HG03521 (cell line): ENCODE data around the gene SLC8A2.
"Not testable (repeated sequence)": the region's sequence is repeated elsewhere in the genome, so short reads cannot be mapped to it uniquely, and the experiment has no call there.

ENCODE experiments used
- ATAC-seq: cut with Tn5 transposase; IDR thresholded peaks from one replicate; pipeline ENCODE4 v1.9.1; 2021; ENCODE audit warnings: mild to moderate bottlenecking, moderate library complexity; ENCODE audit not compliant: unreplicated experiment

Gene SLC8A2

DNA sequence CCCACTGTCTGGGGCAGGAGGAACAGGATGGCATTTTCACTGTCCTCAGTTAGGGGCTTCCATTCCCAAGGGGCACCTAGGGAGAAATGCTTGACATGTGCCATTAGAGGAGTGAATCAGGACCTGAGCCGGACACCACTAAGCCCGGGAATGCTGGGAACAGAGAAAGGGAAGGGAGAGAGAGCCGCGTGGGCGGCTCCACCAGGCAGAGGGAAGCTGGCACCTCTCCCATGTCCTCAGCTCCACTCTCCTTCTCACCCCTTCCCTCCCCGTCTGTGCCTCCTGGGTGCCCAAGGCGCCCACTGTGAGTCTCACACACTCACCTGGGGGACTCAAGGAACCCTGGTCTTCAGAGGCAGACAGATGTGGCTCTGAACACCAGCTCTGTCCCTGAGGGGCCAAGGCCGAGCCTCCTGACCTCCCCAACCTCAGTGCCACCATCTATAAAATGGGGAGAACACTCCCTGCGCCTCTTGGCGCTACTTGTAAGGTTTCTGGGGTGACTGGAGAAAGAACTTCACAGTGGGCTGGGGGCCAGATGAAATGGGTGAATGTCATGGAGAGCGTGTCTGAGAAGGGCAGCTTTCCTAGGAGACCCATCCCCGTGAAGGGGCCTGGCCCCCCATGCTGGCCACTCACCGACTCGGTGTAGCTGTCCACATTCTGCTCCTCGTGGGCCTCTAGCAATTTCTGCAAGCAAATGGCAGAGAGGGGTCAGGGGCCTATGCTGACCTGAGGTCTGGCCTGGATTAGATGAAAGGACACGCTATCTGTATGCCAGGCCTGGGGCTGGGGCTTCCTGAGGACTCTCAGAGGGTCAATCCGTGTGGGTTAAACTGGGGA, 17.6 kb upstream of the SLC8A2 start:
- no peak for ATAC-seq

DNA sequence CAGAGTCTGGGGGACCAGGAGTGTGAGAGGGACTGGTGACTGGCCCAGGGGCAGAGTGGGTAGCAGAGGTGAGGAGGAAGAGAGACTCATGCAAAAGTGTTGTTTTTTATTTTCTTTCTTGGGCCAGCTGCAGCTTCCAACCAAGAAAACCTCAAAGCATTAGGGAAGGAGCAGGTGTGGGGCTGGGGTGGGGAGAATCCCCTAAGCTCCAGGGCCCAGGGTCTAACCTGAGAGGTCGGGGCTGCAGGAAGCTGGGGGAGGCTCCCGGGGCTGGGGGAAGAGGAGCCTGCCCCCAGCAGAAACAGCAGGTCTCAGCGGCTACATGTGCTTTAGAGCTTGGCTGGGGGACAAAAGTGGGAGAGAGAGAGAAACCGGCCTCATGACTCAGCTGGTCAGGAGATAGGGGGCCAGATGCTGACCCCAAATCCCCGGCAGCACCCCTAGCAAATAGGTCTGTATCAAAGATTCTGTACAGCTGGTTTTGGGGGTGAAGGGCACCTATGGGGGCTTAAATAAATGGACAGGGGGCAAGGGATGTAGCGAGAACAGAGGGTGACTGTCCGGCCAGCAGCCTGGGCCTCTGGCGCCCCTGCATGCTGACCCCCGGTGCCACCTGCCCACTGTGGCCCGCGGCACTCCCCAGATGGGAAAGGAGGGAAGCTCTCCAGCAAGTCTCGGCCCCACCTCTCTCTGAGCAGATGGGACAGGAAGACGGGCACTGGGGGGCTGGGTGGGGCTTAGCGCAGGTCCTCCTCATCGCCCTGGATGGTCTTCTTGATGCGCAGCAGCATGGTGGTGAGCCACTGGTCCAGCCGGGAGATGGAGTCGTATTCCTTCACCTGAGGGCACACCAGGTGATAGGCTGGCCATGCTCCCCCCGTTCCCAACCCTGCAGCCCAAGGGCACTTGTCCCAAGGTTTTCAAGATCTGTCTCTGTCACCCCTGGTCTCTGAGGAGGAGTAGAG, 16.1 kb upstream of the SLC8A2 start:
- no peak for ATAC-seq

DNA sequence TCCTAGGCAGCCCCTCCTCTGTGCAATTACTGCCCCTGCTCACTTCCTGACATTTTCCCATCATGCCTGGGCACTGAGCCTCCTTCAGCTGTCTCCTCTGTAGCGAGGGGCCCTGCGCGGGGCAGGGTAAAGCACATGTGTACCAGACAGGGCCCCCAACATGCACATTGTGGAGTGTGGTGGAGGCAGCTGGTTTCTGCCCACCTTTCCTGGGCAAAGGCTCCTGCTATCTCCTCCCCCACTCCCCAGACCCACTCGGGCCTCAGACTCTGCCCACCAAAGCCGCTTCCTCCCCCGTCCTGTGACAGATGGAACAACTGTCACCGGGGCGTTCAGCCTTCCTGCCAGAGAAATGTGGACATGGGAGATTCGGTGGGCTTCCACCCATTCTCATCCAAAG, 15.2 kb upstream of the SLC8A2 start:
- no peak for ATAC-seq

DNA sequence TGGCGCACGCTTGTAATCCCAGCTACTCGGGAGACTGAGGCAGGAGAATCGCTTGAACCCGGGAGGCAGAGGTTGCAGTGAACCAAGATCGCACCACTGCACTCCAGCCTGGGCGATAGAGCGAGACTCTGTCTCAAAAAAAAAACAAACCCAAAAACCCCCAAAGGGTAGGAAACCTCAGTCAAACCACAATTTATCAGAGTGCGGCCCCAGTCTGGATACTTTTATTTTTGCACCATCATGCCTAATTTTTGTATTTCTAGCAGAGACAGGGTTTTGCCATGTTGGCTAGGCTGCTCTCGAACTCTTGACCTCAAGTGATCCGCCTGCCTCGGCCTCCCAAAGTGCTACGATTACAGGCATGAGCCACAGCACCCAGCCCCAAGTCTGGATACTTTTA, 14.5 kb upstream of the SLC8A2 start:
- not testable (repeated sequence) for ATAC-seq

DNA sequence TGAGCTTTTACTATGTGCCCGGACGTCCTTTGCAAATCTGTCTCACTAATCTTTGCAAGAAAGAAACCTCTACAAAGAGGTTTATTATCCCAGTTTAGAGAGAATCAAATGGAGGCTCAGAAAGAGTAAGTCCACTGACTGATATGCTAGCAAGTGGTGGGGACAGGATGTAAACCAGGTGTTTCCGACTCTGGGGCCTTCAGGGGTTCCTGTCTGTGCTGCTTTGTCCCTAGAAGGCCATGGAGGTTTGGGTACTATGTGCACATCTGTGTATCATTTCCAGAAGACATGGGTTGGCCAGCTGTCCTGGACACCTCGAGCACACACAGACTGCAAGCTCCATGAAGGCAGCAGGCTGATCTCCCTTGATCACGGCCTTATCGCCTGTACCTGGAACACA, 13.5 kb upstream of the SLC8A2 start:
- no peak for ATAC-seq

DNA sequence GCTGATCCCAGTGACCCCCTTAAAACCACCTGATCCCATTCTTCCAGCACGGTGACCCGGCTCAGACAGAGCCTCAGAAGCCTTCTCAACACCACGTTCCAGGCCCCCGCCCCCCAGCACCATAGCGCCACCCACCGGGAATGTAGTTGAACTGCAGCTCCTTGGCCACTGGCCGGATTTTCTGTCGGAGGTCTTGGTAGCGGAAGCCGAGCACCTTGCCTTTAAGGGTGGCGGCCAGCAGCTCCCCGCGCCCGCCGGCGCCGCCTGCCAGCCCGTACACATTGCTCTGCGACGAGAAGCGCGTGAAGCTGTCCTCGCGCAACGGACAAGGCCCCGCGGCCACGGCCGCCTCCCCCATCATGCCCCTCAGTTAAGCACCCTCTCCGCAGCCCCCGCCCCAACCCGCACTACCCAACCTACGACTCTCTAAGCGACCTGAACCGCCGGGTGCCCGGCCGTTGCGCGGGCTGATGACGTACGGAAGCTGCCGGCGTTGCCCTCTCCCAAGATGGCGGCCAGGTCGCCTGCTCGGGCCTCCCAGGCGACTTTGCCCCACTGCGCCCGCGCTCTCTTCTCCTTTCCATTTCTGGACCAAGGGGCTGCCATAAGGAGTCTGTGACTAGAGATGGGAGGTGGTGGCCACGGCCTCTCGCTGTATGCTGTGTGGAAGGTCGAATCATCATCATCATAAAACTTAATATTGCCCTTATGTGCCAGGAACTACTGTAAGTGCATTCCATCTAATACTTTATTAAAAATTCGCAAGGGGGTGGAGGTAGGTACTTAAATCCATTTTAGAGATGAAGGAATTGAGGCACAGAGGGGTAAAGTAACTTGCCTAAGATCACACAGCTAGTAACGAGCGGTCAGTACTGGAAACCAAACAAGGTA, 12.4 kb upstream of the SLC8A2 start, which contains the start of gene KPTN:
Gene KPTN, minus strand, starts transcription at position 420 of the 891 bp plus-strand sequence. Its CDS starts 59 bp downstream, at position 361.
- peak; percentile 72 for ATAC-seq

DNA sequence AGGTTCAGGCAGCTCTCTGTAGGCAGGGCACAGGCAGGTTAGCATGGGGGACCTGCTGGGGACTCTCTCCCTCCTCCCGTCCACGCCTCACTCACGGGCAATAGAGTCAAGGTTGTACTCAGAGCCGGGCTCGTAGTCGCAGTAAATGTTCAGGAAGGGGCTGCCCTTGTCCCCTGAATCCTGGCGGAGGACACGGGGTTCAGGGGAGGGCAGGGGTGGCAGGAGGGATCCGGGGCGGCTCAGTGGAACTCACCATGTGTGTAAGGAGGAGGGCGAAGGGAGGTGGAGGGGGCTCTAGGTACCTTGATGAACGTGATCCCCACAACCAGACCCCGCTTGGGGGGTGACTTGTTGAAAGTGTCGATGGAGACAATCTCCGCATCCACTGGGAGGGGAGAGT, 11.5 kb upstream of the SLC8A2 start:
- ATAC-seq: no peak

DNA sequence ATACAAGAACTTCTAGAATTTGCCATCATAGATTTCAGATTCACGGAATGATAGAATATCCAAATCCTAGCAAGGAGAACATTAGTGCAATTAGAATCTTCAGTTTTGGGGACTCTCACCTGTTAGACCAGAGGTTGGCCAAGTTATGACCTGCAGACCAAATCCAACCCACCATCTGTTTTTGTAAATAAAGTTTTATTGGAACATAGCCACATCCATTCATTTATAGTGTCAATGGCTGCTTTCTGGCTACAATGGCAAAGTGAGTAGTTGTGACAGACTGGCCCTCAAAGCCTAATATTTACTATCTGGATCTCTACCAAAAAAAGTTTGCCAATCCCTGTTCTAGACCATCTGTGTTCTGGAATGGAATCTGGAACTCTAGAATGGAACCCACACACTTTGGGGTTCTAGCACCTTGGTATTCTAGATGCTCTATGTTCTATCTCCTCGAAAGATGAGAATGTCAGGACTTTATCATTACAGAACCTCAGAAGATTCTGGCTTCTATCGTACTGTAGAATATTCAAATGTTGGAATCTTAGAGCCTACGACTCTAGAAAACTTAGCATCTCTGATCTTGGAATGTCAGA, 9.9 kb upstream of the SLC8A2 start:
- no peak for ATAC-seq

DNA sequence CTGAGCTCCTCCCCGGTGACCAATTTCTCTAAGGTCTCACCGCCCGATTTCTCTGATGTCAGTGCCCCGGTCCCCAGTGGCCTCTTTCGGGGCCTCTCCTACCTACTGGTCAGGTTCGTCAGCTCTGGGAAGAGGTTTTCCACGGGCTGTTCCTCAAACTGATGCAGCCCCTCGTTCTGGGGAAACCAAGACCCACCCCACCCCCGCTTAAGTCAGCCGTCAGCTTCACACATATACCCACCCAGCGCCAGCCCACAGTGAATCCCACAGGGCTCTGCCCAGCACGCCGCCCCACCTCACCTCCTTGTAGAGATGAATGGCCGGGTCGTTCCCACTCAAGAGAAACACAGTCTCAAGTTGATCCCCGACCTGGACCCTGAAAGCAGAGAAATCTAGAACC, 9.0 kb upstream of the SLC8A2 start:
- no peak for ATAC-seq

DNA sequence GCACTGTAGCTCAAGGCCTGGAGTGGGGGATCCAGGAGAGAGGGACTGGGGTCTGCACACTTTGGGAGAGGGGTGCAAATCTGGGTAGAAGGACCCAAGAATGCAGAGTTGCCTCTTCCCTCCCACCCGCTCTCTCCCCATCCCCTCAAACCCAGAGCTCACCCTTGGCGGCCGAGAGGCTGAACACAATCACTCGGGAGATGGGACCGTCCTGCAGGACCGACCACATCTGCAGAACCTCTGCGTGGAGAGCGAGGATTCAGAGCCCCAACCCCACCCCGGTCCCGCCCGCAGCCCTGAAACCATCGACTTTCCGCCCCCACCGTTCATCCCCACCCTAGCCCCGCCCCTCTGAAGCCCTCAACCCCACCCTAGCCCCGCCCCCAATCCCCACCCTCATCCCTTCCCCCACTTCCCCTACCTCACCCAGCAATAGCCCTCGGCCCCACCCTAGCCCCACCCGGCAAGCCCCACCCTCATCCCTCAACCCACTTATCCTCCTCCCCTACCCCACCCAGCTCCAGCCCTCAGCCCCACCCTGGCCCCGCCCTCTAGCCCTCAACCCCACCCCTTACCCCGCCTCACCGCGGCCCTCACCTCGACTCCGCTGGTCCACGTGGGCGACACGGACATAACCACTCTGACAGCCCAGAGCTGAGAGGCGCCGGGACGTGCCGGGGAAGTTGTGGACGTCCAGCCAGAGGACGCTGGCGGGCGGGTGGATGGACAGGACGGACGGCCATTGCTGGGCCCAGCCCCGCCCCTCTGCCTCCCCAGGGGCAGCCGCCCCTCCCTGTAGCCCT, 8.2 kb upstream of the SLC8A2 start:
- no peak for ATAC-seq

DNA sequence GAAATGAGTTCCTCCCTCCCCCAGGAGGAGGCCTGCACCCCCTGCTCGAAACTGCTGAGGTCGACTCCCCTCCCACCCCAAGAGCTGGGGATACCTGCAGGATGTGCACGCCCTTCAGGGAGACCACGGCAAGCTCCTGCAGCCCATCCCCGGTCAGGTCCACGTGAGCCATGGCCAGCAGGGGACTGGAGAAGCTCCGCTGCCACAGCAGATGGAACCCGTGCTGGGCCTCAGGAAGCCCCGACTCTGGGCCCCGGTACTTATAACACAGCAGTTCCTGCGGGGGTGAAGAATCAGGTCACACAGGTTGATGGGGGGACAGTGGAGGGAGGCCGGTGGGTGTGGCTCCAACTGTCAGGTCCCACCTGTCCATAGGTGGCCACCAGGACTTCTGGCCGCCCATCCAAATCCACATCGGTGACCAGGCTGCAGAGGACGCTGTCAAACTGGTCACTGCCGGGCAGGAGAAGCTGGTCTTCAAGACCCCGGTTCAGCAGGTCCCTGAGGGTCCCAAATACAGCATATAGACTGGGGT, 4.8 kb upstream of the SLC8A2 start:
- no peak for ATAC-seq

DNA sequence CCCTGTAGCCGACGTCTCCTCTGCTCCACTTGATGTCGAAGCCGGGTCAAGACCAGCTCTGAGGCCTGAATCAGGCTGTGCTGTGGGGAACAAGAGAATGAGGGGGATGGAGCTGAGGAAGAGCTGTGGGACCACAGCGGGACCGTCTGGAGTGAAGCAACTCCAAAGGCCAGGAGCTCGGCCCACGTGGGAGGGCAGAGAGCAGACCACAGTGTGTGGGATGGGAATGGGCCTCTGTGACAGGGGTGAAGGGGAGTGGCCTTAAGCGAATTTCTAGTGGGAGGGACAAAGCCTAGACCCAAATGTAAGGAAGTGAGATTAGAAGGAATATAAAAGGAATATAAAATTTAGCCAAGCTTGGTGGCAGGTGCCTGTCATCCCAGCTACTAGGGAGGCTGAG, 3.8 kb upstream of the SLC8A2 start:
- no peak for ATAC-seq

DNA sequence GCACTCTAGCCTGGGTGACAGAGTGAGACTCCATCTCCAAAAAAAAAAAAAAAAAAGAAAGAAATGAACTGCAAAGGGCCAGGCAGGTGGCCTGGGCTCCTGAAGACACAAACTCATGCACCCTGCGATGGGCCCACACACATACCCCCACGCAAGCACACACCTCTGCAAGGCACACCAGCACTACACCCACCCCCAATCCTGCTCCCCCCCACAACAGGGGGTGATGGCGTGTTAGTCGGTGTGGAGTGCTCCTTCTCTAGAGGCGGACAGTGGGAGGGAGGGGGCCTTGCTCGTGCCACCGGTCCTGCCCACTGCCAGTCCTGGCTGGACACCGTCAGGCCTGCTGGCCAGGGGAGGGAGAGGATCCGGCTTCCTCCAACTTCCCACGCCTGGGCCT, 1.6 kb upstream of the SLC8A2 start:
- ATAC-seq: no peak

DNA sequence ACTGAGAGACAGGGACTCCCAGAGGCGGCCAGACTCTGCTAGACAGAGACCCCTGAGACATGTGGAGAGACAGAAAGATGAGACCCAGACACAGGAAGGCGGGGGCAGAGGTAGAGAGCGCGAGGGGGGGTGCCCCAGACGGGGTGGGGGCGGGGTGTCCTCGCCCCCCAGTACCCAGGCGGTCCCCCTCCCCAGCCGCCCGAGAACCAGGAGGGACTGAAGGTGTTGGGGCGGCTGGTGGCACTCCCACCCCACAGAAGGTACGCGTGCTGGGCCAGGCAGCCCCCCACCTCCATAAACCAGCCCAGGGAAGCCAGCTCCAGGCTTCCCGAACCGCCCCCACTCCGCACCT, 336 bp downstream of the SLC8A2 start:
- ATAC-seq: no peak

DNA sequence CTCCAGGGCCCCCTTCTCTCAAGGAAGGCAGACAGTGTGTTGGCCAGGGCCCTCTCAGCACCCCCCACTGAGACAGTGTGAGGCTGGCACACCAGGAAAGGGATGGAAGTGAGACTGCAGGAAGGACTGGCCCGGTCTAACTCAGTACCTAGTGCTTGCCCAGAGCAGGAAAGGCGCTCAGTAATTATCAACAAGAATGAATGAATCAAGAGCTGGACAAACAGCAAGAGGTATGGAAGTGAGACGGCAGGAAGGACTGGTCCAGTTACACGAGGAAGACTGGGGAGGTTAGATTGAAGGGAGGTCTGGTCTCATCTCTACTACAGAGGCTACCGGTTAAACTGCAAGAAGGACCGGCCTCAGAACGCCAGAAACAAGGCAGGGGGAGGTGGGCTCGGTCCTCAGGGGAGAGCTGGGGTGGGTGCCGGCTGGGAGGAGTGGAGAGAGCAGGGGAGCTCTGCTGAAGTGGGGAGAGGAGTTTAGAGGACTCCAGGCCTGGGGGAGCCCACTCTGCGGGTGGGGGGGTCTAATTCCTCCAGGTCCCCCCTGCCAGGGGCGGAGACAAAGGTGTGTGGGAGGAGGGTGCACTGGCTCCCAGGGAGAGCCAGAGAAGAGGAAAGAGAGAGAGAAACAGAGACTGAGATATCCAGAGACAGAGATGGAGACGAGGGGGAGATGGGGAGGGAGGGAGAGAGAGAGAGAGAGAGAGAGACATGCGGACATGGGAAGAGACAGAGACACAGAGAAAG, 1.1 kb downstream of the SLC8A2 start:
- no peak for ATAC-seq

DNA sequence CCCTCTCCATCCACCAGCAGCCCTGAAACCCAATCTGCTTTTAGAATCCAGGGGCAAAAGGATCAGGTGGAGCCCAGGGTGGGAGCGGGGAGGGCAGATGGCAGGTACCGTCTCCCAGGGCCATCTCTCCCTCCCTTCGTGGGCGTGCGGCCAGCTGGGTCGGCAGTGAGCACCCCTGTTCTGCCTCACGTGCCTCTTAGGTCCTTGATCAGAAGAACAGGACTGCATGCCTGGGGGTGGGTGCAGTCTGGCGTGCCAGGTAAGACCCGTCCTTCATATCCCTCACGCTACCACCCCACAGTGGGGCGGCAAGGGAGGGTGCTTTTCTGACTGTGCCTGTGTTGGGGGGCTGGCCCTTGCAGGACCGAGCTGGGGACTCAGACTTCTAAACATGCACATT, 2.0 kb downstream of the SLC8A2 start:
- no peak for ATAC-seq

DNA sequence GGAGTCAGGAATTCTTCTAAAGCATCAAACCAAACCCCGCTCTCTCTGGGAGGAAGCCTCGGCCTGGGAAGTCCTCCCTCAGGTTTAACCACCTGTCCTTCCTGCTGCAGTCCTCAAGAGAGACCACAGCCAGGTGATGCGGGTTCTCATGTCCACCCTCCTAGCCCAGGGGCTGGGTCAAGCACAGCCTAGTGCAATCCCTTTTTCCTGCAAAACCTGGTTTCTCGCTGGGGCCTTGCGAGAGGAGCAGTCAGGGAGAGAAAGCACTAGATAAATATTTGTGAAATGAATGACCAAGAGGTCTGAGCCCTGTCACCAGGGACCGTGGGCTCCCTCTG, 2.4 kb downstream of the SLC8A2 start:
- no peak for ATAC-seq

DNA sequence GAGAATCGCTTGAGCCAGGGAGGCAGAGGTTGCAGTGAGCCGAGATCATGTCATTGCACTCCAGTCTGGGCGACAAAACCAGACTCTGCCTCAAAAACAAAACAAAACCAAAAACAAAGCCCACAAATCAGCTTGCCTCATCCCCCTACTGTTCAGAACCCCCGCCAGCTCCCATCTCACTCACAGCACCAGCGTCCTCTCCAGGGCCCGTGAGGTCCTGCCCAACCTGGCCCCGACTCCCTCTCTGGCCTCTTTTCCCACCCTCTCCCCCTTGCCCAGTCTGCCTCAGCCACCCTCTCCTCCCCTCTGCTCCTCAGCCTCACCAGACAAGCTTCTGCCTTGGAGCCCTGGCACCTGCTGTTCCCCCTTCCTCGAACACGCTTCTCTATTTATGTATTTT, 3.8 kb downstream of the SLC8A2 start:
- ATAC-seq: no peak

DNA sequence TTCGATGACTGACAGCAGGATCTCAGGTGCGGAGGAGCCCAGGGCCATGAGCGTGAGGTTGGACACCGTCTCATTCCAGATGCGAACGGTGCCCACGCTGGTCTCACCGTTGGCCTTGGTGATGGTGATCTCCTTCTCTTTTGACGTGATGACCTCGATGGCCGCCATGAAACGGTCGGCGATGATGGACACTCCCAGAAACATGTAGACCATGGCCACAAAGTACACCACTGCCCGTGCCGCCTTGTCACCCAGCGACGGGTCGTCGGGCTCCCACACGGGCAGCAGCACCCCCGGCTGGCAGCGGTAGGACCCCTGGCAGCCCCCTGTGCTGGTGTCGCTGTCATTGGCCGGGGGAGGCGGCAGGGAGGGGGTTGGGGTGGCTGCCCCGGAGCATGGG, 5.7 kb downstream of the SLC8A2 start:
- no peak for ATAC-seq
